H54 (cell line): Measurements from ENCODE around the gene BUB1B.
"Not testable (repeated sequence)": the region's sequence is repeated elsewhere in the genome, so short reads cannot be mapped to it uniquely, and the experiment has no call there.

Experiments
- DNase-seq: peaks from one replicate; pipeline ENCODE4 v3.0.0; 2011; ENCODE audit warnings: low spot score, mixed read lengths; ENCODE audit not compliant: insufficient read length
- FAIRE-seq: peaks from 3 replicates; lab custom pipeline; 2011; peaks lifted over from hg19 to GRCh38; lab: Jason Lieb, UNC
- POLR2A ChIP-seq: IDR thresholded peaks from 2 replicates; pipeline ENCODE4 v1.6.1; 2011; ENCODE audit warnings: low read depth, mild to moderate bottlenecking, low read length

The BUB1B gene

GRCh38 chr15:40160689-40161688 lies at the start of gene BUB1B:
Gene BUB1B, plus strand, starts transcription at chr15:40161069. Its CDS starts 152 bp downstream, at chr15:40161221.
- TF ChIP-seq POLR2A, result peak; percentile 65; the same call in 1 of the 2 replicates
- DNase-seq, result peak; percentile 81
- peak; percentile 88 for FAIRE-seq

- no peak for DNase-seq
- no peak for TF ChIP-seq POLR2A
- no peak for FAIRE-seq
Observed at GRCh38 chr15:40111888-40112287, 49.0 kb upstream of the BUB1B start.

- DNase-seq (no peak), FAIRE-seq (no peak)
- TF ChIP-seq POLR2A, result no peak
Observed at GRCh38 chr15:40112789-40113188, 48.1 kb upstream of the BUB1B start.

GRCh38 chr15:40114218-40114617 lies 46.7 kb upstream of the BUB1B start:
- no peak for FAIRE-seq
- TF ChIP-seq POLR2A, result no peak
- no peak for DNase-seq

GRCh38 chr15:40115106-40115505 lies 45.8 kb upstream of the BUB1B start:
- FAIRE-seq, DNase-seq: not testable (repeated sequence)

- FAIRE-seq, result no peak
- TF ChIP-seq POLR2A, result no peak
- no peak for DNase-seq
Observed at GRCh38 chr15:40115670-40116093, 45.2 kb upstream of the BUB1B start.

GRCh38 chr15:40118473-40118872 lies 42.4 kb upstream of the BUB1B start:
- no peak for DNase-seq
- no peak for FAIRE-seq
- no peak for TF ChIP-seq POLR2A

- no peak for DNase-seq
- no peak for FAIRE-seq
- TF ChIP-seq POLR2A, result no peak
Observed at GRCh38 chr15:40121911-40122638, 38.8 kb upstream of the BUB1B start.

GRCh38 chr15:40122989-40123388 lies 37.9 kb upstream of the BUB1B start:
- FAIRE-seq, DNase-seq: not testable (repeated sequence)

GRCh38 chr15:40123863-40124262 lies 37.0 kb upstream of the BUB1B start:
- not testable (repeated sequence) for DNase-seq
- peak; percentile 48 for FAIRE-seq

- not testable (repeated sequence) for DNase-seq, FAIRE-seq
Observed at GRCh38 chr15:40124333-40124732, 36.5 kb upstream of the BUB1B start.

- FAIRE-seq, DNase-seq: not testable (repeated sequence)
Observed at GRCh38 chr15:40124807-40125285, 36.0 kb upstream of the BUB1B start.

GRCh38 chr15:40125950-40126349 lies 34.9 kb upstream of the BUB1B start:
- no peak for TF ChIP-seq POLR2A
- FAIRE-seq (no peak), DNase-seq (no peak)

GRCh38 chr15:40128766-40129660 lies 31.9 kb upstream of the BUB1B start:
- FAIRE-seq, result no peak
- no peak for DNase-seq
- TF ChIP-seq POLR2A, result no peak
